ENCODE data around the gene MESD.
"Not testable (repeated sequence)": the region's sequence is repeated elsewhere in the genome, so short reads cannot be mapped to it uniquely, and the experiment has no call there.

The MESD gene

DNA sequence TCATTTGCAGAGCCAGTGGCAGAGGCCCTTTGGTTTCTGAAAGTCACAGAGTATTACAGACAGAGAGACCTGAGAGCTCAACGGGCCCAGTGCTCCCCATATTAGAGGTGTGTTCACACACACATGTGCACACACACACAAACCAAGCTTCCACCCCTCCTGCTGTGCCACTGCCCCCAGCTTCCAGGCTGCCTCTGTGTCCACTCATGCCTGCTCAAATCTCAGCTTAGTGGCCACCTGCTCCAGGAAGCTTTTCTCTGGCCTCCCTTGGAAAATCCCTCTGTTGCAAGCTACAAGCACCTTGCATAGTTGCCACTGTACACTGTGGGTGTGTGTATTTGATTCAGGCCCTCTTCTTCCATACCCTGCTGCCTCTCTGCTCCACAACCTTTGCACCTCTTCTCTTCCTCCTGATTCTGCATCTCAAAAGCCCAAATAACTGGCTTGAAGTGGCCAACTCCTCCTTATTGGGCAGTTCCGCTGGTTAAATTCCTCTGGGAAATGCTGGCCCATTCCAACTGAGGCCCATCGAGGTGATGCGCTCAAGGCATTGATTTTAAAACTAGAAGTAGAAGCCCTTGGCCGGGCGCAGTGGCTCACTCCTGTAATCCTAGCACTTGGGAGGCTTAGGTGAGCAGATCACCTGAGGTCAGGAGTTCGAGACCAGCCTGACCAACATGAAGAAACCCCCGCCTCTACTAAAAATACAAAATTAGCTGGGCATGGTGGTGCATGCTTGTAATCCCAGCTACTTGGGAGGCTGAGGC, 23.0 kb downstream of the MESD start:
- TF ChIP-seq, protein P1, sequence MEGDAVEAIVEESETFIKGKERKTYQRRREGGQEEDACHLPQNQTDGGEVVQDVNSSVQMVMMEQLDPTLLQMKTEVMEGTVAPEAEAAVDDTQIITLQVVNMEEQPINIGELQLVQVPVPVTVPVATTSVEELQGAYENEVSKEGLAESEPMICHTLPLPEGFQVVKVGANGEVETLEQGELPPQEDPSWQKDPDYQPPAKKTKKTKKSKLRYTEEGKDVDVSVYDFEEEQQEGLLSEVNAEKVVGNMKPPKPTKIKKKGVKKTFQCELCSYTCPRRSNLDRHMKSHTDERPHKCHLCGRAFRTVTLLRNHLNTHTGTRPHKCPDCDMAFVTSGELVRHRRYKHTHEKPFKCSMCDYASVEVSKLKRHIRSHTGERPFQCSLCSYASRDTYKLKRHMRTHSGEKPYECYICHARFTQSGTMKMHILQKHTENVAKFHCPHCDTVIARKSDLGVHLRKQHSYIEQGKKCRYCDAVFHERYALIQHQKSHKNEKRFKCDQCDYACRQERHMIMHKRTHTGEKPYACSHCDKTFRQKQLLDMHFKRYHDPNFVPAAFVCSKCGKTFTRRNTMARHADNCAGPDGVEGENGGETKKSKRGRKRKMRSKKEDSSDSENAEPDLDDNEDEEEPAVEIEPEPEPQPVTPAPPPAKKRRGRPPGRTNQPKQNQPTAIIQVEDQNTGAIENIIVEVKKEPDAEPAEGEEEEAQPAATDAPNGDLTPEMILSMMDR (conservative IDR thresholded peaks at IDR 0.05; ENCODE audit: low read depth, low read length): no peak
- no peak for DNase-seq (ENCODE audit: low read depth)
- no peak overlapping the region for H3K4me3 ChIP-seq (ENCODE audit: low read length)

DNA sequence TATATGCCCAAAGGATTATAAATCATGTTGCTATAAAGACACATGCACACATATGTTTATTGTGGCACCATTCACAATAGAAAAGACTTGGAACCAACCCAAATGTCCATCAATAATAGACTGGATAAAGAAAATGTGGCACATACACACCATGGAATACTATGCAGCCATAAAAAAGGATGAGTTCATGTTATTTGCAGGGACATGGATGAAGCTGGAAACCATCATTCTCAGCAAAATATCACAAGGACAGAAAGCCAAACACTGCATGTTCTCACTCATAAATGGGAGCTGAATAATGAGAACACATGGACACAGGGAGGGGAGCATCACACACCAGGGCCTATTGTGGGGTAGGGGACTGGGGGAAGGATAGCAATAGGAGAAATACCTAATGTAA, 24.2 kb downstream of the MESD start:
- DNase-seq (ENCODE audit: low read depth); H3K4me3 ChIP-seq (ENCODE audit: low read length): not testable (repeated sequence)

DNA sequence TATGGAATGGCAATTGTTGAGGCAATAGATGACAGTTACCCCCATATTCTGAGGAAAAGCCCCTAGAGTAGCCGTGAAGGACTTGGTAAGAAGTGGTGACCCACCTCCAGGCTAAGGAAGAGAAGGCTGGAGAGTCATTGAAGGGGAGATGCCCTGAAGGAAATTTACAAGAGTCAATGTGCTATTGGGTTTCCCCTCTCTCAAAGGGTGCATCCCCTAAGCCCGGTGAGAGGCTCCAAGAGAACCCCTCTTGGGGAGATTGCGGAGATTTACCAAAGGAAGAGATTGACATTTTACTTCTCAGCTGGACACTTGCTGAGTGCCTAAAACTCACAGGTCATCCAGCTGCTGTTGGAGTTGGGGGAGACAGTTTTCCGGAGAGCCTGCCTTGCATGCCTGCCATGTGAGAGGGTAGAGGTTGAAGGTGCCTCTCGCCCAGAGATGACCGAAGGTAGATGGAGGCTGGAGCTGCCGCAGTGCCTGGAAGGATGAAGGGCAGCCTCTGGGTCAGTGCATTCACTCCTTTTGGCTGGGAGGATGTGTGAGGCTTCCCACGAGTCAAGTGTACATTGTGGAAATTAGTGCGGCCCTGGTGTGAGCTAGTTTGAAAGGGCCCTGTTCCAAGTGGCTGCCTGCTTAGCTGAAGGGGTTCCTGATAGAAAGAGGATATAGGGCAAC, 30.7 kb downstream of the MESD start:
- TF ChIP-seq, protein P1 (conservative IDR thresholded peaks at IDR 0.05; ENCODE audit: low read depth, low read length): no peak
- no peak overlapping the region for H3K4me3 ChIP-seq (ENCODE audit: low read length)
- no peak for DNase-seq (ENCODE audit: low read depth)

DNA sequence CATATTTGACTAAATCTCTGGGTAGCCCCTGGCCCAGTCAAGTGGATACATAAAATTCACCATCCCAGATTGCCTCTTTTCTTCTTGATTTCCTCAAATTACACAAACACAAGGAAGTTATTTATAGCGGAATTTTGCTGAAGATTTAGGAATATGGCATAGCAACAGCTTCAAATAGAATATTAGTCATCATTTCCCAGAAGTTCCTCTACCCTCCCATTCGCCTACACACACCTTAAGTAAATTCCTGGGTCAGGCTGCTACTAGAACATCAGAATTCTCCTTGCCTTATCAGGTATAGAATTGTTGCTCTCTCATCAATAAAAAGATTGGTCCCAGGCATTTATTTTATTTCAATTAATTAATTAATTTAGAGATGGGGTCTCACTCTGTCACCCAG, 31.6 kb downstream of the MESD start:
- no peak for DNase-seq (ENCODE audit: low read depth)
- no peak overlapping the region for H3K4me3 ChIP-seq (ENCODE audit: low read length)
- TF ChIP-seq, protein P1 (conservative IDR thresholded peaks at IDR 0.05; ENCODE audit: low read depth, low read length): no peak

DNA sequence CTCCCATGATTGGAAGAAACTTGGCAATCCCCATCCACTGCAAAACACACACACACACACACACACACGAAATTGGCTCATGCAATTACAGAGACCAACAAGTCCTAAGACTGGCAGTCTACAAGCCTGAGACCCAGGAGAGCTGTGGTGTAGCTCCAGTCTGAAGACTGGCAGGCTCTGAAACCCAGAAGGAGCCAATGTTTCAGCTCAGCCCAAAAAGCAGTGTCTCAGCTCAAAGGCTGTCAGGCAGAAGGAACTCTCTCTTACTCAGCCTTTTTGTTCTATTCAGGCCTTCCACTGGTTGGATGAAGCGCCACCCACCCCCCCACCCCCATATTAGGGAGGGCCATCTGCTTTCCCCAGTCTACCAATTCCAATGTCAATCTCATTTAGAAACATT, 32.1 kb downstream of the MESD start:
- TF ChIP-seq, protein P1 (conservative IDR thresholded peaks at IDR 0.05; ENCODE audit: low read depth, low read length): no peak
- no peak for DNase-seq (ENCODE audit: low read depth)
- H3K4me3 ChIP-seq (ENCODE audit: low read length): no peak overlapping the region

DNA sequence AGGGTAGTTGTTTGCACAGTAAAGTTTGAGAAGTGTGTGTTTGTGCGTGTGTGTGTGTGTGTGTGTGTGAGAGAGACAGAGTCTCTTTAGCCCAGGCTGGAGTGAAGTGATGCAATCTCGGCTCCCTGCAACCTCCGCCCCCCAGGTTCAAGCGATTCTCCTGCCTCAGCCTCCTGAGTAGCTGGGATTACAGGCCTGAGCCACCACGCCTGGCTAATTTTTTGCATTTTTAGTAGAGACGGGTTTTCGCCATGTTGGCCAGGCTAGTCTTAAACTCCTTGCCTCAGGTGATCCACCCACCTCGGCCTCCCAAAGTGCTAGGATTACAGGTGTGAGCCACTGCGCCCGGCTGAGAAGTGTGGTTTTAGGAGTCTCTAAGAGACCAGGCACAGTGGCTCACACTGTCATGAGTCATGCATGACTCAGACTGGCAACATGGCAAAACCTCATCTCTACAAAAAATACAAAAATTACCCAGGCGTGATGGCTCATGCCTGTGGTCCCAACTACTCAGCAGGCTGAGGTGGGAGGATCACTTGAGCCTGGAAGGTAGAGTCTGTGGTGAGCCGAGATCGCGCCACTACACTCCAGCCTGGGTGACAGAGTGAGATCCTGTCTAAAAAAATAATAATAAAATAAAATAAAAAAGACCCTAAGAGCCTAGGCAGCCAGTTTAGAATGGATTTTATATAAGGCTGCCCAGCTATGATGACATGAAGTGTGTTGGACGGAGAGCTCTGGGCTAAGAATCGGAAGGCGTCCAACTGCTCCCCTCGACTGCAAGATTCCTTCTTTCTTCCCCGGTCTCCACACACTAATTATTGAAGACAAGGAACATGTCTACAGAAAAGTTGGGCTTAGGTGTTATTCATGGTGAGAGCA, 33.8 kb downstream of the MESD start:
- DNase-seq (ENCODE audit: low read depth): peak; percentile 80
- H3K4me3 ChIP-seq (ENCODE audit: low read length): not testable (repeated sequence)

DNA sequence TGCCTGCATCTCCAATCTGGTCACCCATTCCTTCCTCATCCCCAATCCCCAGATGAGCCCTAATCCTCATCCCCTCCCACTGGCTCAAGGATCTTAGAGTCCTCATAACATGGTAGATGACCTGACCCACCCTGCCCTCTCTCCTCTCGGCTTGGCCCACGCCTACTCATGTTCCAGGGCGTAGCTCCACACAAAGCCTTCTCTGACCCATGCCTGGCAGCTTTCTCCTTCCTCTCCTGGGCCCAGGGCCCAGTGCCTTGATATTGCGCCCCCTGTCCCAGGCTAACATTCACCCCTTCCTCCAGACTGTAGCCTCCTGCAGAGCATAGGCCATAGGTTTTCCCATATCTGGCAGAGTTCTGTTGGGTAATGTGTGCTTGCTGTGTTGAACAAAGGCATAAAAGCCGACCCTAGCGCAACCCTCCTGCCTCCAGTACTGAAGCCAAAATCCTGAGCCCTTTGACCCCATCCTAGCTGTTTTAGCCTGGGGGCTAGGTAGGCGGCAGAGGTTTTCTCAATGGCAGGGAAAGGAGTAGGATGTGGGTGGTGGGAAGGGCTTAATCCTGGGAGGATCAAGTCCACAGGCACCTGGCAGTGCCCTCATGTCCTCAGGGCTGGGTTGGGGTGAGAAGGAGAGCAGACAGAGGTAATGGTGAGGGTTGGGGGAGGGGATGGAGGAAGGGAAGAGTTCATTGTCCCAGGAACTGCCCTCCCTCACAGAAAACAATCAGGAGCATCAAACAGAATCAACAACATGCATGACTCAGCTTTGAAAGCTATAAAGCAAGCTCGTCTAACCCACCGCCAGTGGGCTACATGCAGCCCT, 35.5 kb downstream of the MESD start:
- no peak for DNase-seq (ENCODE audit: low read depth)
- no peak overlapping the region for H3K4me3 ChIP-seq (ENCODE audit: low read length)
- TF ChIP-seq, protein P1 (conservative IDR thresholded peaks at IDR 0.05; ENCODE audit: low read depth, low read length): no peak

All from retinal pigment epithelial cell (primary cell).